ENCODE measurements around the gene CYP3A7. TPM values are rescaled to one million over a fixed set of nuclear protein-coding genes. Genes with fewer than 3 reads are reported as not detected.

CYP3A7 gene
- polyA plus RNA-seq, 1 of the 3 experiments (the other 2 are of a cell fraction): not detected

DNA sequence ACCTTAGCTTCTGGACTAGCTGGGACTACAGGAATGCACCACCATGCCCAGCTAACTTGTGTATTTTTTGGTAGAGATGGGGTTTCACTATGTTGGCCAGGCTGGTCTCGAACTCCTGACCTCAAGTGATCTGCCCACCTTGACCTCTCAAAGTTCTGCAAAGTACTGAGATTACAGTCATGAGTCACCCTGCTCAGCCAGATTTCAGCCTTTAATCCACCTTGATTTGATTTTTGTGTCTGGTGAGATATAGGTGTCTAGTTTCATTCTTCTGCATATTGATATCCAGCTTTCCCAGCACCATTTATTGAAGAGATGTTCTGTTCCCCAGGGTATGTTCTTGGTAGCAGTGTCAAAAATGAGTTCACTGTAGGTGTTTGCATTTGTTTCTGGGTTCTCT lies 20.1 kb upstream of the CYP3A7 start:
- H4K20me1 ChIP-seq (ENCODE audit: insufficient read depth): no peaks in the 10 kb centered on the region
- H3K9me3 ChIP-seq: no peaks in the 10 kb centered on the region
- H3K4me2 ChIP-seq: no peak overlapping the region
- H3K9me2 ChIP-seq: no peaks in the 10 kb centered on the region
- TF ChIP-seq FOXM1 (IDR thresholded peaks at IDR 0.05; ENCODE audit: low read depth): no peak
- TF ChIP-seq JUND (IDR thresholded peaks at IDR 0.05): no peak
- TF ChIP-seq, protein P1, sequence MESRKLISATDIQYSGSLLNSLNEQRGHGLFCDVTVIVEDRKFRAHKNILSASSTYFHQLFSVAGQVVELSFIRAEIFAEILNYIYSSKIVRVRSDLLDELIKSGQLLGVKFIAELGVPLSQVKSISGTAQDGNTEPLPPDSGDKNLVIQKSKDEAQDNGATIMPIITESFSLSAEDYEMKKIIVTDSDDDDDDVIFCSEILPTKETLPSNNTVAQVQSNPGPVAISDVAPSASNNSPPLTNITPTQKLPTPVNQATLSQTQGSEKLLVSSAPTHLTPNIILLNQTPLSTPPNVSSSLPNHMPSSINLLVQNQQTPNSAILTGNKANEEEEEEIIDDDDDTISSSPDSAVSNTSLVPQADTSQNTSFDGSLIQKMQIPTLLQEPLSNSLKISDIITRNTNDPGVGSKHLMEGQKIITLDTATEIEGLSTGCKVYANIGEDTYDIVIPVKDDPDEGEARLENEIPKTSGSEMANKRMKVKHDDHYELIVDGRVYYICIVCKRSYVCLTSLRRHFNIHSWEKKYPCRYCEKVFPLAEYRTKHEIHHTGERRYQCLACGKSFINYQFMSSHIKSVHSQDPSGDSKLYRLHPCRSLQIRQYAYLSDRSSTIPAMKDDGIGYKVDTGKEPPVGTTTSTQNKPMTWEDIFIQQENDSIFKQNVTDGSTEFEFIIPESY (IDR thresholded peaks at IDR 0.05; ENCODE audit: borderline replicate concordance, low read depth): no peak
- no peak for TF ChIP-seq GABPA (IDR thresholded peaks at IDR 0.05; ENCODE audit: low read depth)
- TF ChIP-seq FOSL2 (IDR thresholded peaks at IDR 0.05; ENCODE audit: borderline replicate concordance, low read depth): no peak
- no peak for TF ChIP-seq SIN3A (IDR thresholded peaks at IDR 0.05; ENCODE audit: borderline replicate concordance, low read depth, low read length)
- TF ChIP-seq, protein P2, sequence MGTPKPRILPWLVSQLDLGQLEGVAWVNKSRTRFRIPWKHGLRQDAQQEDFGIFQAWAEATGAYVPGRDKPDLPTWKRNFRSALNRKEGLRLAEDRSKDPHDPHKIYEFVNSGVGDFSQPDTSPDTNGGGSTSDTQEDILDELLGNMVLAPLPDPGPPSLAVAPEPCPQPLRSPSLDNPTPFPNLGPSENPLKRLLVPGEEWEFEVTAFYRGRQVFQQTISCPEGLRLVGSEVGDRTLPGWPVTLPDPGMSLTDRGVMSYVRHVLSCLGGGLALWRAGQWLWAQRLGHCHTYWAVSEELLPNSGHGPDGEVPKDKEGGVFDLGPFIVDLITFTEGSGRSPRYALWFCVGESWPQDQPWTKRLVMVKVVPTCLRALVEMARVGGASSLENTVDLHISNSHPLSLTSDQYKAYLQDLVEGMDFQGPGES (IDR thresholded peaks at IDR 0.05; ENCODE audit: low read depth, low read length): no peak
- TF ChIP-seq, protein P3, sequence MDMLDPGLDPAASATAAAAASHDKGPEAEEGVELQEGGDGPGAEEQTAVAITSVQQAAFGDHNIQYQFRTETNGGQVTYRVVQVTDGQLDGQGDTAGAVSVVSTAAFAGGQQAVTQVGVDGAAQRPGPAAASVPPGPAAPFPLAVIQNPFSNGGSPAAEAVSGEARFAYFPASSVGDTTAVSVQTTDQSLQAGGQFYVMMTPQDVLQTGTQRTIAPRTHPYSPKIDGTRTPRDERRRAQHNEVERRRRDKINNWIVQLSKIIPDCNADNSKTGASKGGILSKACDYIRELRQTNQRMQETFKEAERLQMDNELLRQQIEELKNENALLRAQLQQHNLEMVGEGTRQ (IDR thresholded peaks at IDR 0.05; ENCODE audit: borderline replicate concordance, low read depth, low read length): no peak
- DNase-seq: no peak
- H3K9ac ChIP-seq: no peak overlapping the region
- H3K4me1 ChIP-seq (ENCODE audit: control insufficient read depth in 1 of 2, insufficient read depth in 2 of 2, low read depth in 1 of 2, low read length in 1 of 2): no peaks in the 10 kb centered on the region; a peak in 1 of 4 replicates
- CTCF ChIA-PET: no interaction called here
- H2AFZ ChIP-seq (ENCODE audit: low read depth): no peak overlapping the region
- no peaks in the 10 kb centered on the region; the same call in none of the 2 replicates for H3K27me3 ChIP-seq (ENCODE audit: insufficient read depth)
- POLR2A ChIA-PET: no interaction called here
- H3K36me3 ChIP-seq (replicated peaks in 1 of 2; ENCODE audit: control insufficient read depth in 1 of 2, insufficient read depth in 2 of 2, low read length in 1 of 2): no peaks in the 10 kb centered on the region
- H3K79me2 ChIP-seq (ENCODE audit: insufficient read depth): no peaks in the 10 kb centered on the region
- H3F3A ChIP-seq (replicated peaks; ENCODE audit: insufficient read depth): no peaks in the 10 kb centered on the region
- no peak overlapping the region for H3K4me3 ChIP-seq (ENCODE audit: low read depth in 2 of 2, low read length in 1 of 2)
- no peak overlapping the region for H3K27ac ChIP-seq (ENCODE audit: low read depth in 2 of 2, low read length in 1 of 2)
- 8% methylated on average over 1 of the region's 1 CpG for WGBS (ENCODE audit: low lambda C conversion rate)

DNA sequence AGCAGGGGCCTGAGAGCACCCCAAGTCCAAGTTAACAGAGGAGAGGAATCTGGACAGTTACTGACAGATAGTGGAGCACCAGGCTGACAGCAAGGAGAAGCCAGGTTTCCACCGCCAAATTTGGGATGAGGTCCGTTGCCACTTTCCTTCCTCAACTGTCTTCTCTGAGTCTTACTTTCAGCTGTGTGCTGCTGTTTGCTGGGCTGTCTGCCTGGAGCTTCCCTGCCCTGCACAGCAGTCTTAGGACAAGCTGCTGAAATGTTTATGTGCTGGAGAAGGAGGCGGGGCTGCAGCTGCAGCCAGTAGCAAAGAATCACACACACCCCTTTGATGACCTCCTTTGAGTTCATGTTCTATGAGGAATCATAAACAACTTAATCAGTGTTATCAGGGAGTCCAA lies 17.4 kb upstream of the CYP3A7 start:
- Histone ChIP-seq H3K4me2 (no peak overlapping the region), H4K20me1 (ENCODE audit: insufficient read depth) (no peaks in the 10 kb centered on the region), H3K4me3 (ENCODE audit: low read depth in 2 of 2, low read length in 1 of 2) (no peak overlapping the region), H3K27ac (ENCODE audit: low read depth in 2 of 2, low read length in 1 of 2) (no peak overlapping the region), H3K9ac (no peak overlapping the region), H3K9me2 (no peaks in the 10 kb centered on the region), H3F3A (replicated peaks; ENCODE audit: insufficient read depth) (no peaks in the 10 kb centered on the region), H3K79me2 (ENCODE audit: insufficient read depth) (no peaks in the 10 kb centered on the region), H3K9me3 (no peaks in the 10 kb centered on the region), H3K27me3 (ENCODE audit: insufficient read depth) (no peaks in the 10 kb centered on the region; the same call in none of the 2 replicates), H3K4me1 (ENCODE audit: control insufficient read depth in 1 of 2, insufficient read depth in 2 of 2, low read depth in 1 of 2, low read length in 1 of 2) (no peaks in the 10 kb centered on the region; a peak in 1 of 4 replicates), H2AFZ (ENCODE audit: low read depth) (no peak overlapping the region), H3K36me3 (replicated peaks in 1 of 2; ENCODE audit: control insufficient read depth in 1 of 2, insufficient read depth in 2 of 2, low read length in 1 of 2) (no peaks in the 10 kb centered on the region)
- CTCF ChIA-PET: no interaction called here
- DNase-seq: no peak
- WGBS (ENCODE audit: low lambda C conversion rate): 3% methylated on average over 3 of the region's 3 CpGs
- POLR2A ChIA-PET: no interaction called here
- no peak for TF ChIP-seq GABPA (IDR thresholded peaks at IDR 0.05; ENCODE audit: low read depth)
- TF ChIP-seq CHD2 (IDR thresholded peaks at IDR 0.05; ENCODE audit: low read length, partially characterized antibody): no peak
- no peak for TF ChIP-seq MXI1 (IDR thresholded peaks at IDR 0.05; ENCODE audit: low read depth, low read length)
- no peak for TF ChIP-seq RAD21 (IDR thresholded peaks at IDR 0.05; ENCODE audit: low read length)
- no peak for TF ChIP-seq FOXJ3 (CRISPR knock-in tag; IDR thresholded peaks at IDR 0.05)
- TF ChIP-seq, protein P4, sequence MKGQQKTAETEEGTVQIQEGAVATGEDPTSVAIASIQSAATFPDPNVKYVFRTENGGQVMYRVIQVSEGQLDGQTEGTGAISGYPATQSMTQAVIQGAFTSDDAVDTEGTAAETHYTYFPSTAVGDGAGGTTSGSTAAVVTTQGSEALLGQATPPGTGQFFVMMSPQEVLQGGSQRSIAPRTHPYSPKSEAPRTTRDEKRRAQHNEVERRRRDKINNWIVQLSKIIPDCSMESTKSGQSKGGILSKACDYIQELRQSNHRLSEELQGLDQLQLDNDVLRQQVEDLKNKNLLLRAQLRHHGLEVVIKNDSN (IDR thresholded peaks at IDR 0.05; ENCODE audit: borderline replicate concordance, low read depth): no peak
- no peak for TF ChIP-seq SIN3A (IDR thresholded peaks at IDR 0.05; ENCODE audit: borderline replicate concordance, low read depth, low read length)
- no peak for TF ChIP-seq TEAD4 (IDR thresholded peaks at IDR 0.05; ENCODE audit: borderline replicate concordance, insufficient read depth)
- TF ChIP-seq MEF2A (IDR thresholded peaks at IDR 0.05; ENCODE audit: borderline replicate concordance, low read depth): no peak
- no peak for TF ChIP-seq YY1 (IDR thresholded peaks at IDR 0.05; ENCODE audit: low read depth)
- TF ChIP-seq EZH2phosphoT487 (IDR thresholded peaks at IDR 0.05; ENCODE audit: borderline replicate concordance, low read depth): no peak
- TF ChIP-seq FOXM1 (IDR thresholded peaks at IDR 0.05; ENCODE audit: low read depth): no peak
- TF ChIP-seq, protein P2 (IDR thresholded peaks at IDR 0.05; ENCODE audit: low read depth, low read length): no peak

Measured in SK-N-SH (cell line).